HFFc6 (cell line): ENCODE measurements around the gene PRSS36. TPM values are rescaled to one million over a fixed set of nuclear protein-coding genes. Genes with fewer than 3 reads are reported as not detected.
A peak's percentile ranks its signal among the peaks of the same experiment; 100 is the strongest.
"Not testable (repeated sequence)": the region's sequence is repeated elsewhere in the genome, so short reads cannot be mapped to it uniquely, and the experiment has no call there.

Experiments
- DNase-seq: peaks from one replicate; pipeline ENCODE4 v3.0.0-alpha.2; 2018
- H3K27ac Mint-ChIP-seq: 2 replicates; pipeline ENCODE4 v1.8.0; 2020; ENCODE audit warnings: mild to moderate bottlenecking, mixed read lengths
- H3K27me3 Mint-ChIP-seq: 2 replicates; pipeline ENCODE4 v1.8.0; 2021; ENCODE audit warnings: mild to moderate bottlenecking, moderate library complexity, mixed read lengths; ENCODE audit not compliant: insufficient read depth
- H3K36me3 Mint-ChIP-seq: 2 replicates; pipeline ENCODE4 v1.8.0; 2021; ENCODE audit warnings: low read depth, mixed read lengths
- H3K4me1 Mint-ChIP-seq: 2 replicates; pipeline ENCODE4 v1.8.0; 2020; ENCODE audit warnings: low read depth, mixed read lengths
- H3K4me3 Mint-ChIP-seq: 2 replicates; pipeline ENCODE4 v1.8.0; 2020; ENCODE audit warnings: mild to moderate bottlenecking, moderate library complexity, mixed read lengths
- H3K9me3 Mint-ChIP-seq: 2 replicates; pipeline ENCODE4 v1.8.0; 2020; ENCODE audit warnings: mild to moderate bottlenecking, mixed read lengths
- CTCF ChIP-seq: fragments of 200-600 bp; sonication (generic); IDR thresholded peaks from 2 replicates; pipeline ENCODE4 v1.5.0; 2021; ENCODE audit warnings: antibody characterized with exemption, mild to moderate bottlenecking
- long read RNA-seq: library from polyadenylated mRNA; unstranded; transcript quantifications from one replicate; pipeline ENCODE4 v2.0.0, GENCODE V29; 2019
- total RNA-seq, 6 experiments: library from RNA; stranded (reverse); fragmentation: NEBNext Ultra II Directional; extraction: Animal tissue kit (Norgen Biotek cat#: 25700); gene quantifications; 2 replicates in 1 of 6; 3 replicates in 5 of 6; pipeline ENCODE4 v1.2.3, GENCODE V29; 2021

PRSS36 gene
- under 1 TPM in 4 of 6 experiments, not detected in 2; 0.38 to 0.60 (median 0.47) TPM for total RNA-seq
- long read RNA-seq, partial matches to known transcripts: 0 of 1 reads
- long read RNA-seq, other reads (novel, unspliced or antisense): 1 of 1 reads

GRCh38 chr16:31149894-31150890, at the start of gene PRSS36:
PRSS36 (minus strand) TSS chr16:31150066; CDS start chr16:31150035, 31 bp downstream.
- H3K27ac Mint-ChIP-seq: no peak within 1 kb of the TSS

GRCh38 chr16:31199430-31200041, 49.7 kb upstream of the PRSS36 start:
- Mint-ChIP-seq H3K4me3 (no peak overlapping the region), H3K27ac (no peak overlapping the region), H3K4me1 (peaks cover 46% of the 10 kb centered on the region), H3K27me3 (peaks cover 13% of the 10 kb centered on the region), H3K9me3 (no peaks in the 10 kb centered on the region), H3K36me3 (peaks cover 21% of the 10 kb centered on the region; the same call in 1 of the 2 replicates)
- no peak for TF ChIP-seq CTCF
- DNase-seq: no peak

More at GRCh38 chr16:31149894-31150890, at the start of gene PRSS36:
- Mint-ChIP-seq H3K27me3 (peaks cover 23% of the 10 kb centered on the region), H3K4me1 (no peaks in the 10 kb centered on the region), H3K9me3 (no peaks in the 10 kb centered on the region), H3K4me3 (no peak within 1 kb of the TSS), H3K36me3 (no peaks in the 10 kb centered on the region)
- TF ChIP-seq CTCF: no peak
- no peak for DNase-seq

GRCh38 chr16:31198207-31198882, 48.5 kb upstream of the PRSS36 start:
- no peak for TF ChIP-seq CTCF
- Mint-ChIP-seq H3K4me3 (no peak overlapping the region; the same call in 1 of the 2 replicates), H3K36me3 (peaks cover 30% of the 10 kb centered on the region), H3K9me3 (no peaks in the 10 kb centered on the region), H3K27ac (peak overlapping the region; percentile 52), H3K4me1 (peaks cover 40% of the 10 kb centered on the region), H3K27me3 (peaks cover 9% of the 10 kb centered on the region)
- no peak for DNase-seq

- Mint-ChIP-seq H3K36me3 (peaks cover 45% of the 10 kb centered on the region), H3K27me3 (peaks cover 13% of the 10 kb centered on the region), H3K4me3 (no peak overlapping the region), H3K27ac (no peak overlapping the region), H3K9me3 (no peaks in the 10 kb centered on the region), H3K4me1 (peaks cover 31% of the 10 kb centered on the region)
- no peak for TF ChIP-seq CTCF
- no peak for DNase-seq
Observed at GRCh38 chr16:31196324-31197088, 46.6 kb upstream of the PRSS36 start.

GRCh38 chr16:31195861-31196260, 46.0 kb upstream of the PRSS36 start:
- H3K36me3 Mint-ChIP-seq: peaks cover 51% of the 10 kb centered on the region
- not testable (repeated sequence) for H3K4me3 Mint-ChIP-seq, DNase-seq, H3K9me3 Mint-ChIP-seq, H3K27ac Mint-ChIP-seq
- peaks cover 25% of the 10 kb centered on the region for H3K4me1 Mint-ChIP-seq
- peaks cover 18% of the 10 kb centered on the region for H3K27me3 Mint-ChIP-seq
